Colonic mucosa (tissue), 4 donors: ENCODE data around the gene SCLT1. TPM values are rescaled to one million over a fixed set of nuclear protein-coding genes. Genes with fewer than 3 reads are reported as not detected.

ENCODE experiments used
- DNase-seq: peaks from one replicate; pipeline ENCODE4 v3.0.0-alpha.2; 2020
- H3K27ac ChIP-seq: fragments of 200-600 bp; one replicate; pipeline ENCODE4 v1.8.0; 2021
- H3K27me3 ChIP-seq: fragments of 200-600 bp; one replicate; pipeline ENCODE4 v1.8.0; 2021
- H3K36me3 ChIP-seq: fragments of 200-600 bp; one replicate; pipeline ENCODE4 v1.8.0; 2021
- H3K4me1 ChIP-seq: fragments of 200-600 bp; one replicate; pipeline ENCODE4 v1.8.0; 2021; ENCODE audit warnings: mild to moderate bottlenecking
- H3K4me3 ChIP-seq: fragments of 200-600 bp; one replicate; pipeline ENCODE4 v1.8.0; 2021
- H3K9ac ChIP-seq, 2 donors: one replicate each; pipeline ENCODE4 v1.7.0; 2013; ENCODE audit warnings: control low read depth in 2 of 2, low read depth in 2 of 2, low read length in 2 of 2
- H3K9me3 ChIP-seq: fragments of 200-600 bp; one replicate; pipeline ENCODE4 v1.8.0; 2021
- CTCF ChIP-seq: fragments of 200-600 bp; IDR thresholded peaks from one replicate; pipeline ENCODE4 v1.8.0; 2022; ENCODE audit warnings: antibody characterized with exemption, mild to moderate bottlenecking
- intact Hi-C: fragments of 100-400 bp; cut with DNase I; formaldehyde crosslinking; loops from one replicate; pipeline ENCODE4 v1.14.1; 2022
- total RNA-seq, 2 donors: library from RNA; stranded (reverse); fragmentation: NEBNext Ultra II Directional in 1 of 2; extraction: Animal tissue kit (Norgen Biotek cat#: 25700) in 1 of 2; gene quantifications; one replicate each; pipeline ENCODE4 v1.2.1, GENCODE V29; 2021
- donor health status: healthy.
- donor health status: DM: no; HTN: no; CAD: no.
- donor health status: DM: no; HTN: no; CAD: no.

Gene SCLT1
- total RNA-seq, 2 donors from 2014 or later = 8.4 to 13.9 TPM

GRCh38 chr4:128855621-128856020 is 237.7 kb downstream of the SCLT1 start:
- intact Hi-C loops = no loop called here
- H3K27me3 ChIP-seq = no peaks in the 10 kb centered on the region
- no peak overlapping the region for H3K4me3 ChIP-seq
- no peak overlapping the region for H3K9ac ChIP-seq
- no peaks in the 10 kb centered on the region for H3K36me3 ChIP-seq
- H3K27ac ChIP-seq = no peak overlapping the region
- no peak for TF ChIP-seq CTCF
- H3K9me3 ChIP-seq = no peaks in the 10 kb centered on the region
- DNase-seq = no peak
- no peaks in the 10 kb centered on the region for H3K4me1 ChIP-seq

- no peak overlapping the region for H3K9ac ChIP-seq
- intact Hi-C loops = no loop called here
- DNase-seq = no peak
- no peak for TF ChIP-seq CTCF
- no peaks in the 10 kb centered on the region for H3K4me1 ChIP-seq
- H3K4me3 ChIP-seq = no peak overlapping the region
- H3K36me3 ChIP-seq = no peaks in the 10 kb centered on the region
- H3K27ac ChIP-seq = no peak overlapping the region
- H3K9me3 ChIP-seq = no peaks in the 10 kb centered on the region
- no peaks in the 10 kb centered on the region for H3K27me3 ChIP-seq
These were observed 238.9 kb downstream of the SCLT1 start for GRCh38 chr4:128854433-128854832.

- H3K9ac ChIP-seq = no peak overlapping the region
- DNase-seq = no peak
- no peak overlapping the region for H3K4me3 ChIP-seq
- H3K36me3 ChIP-seq = no peaks in the 10 kb centered on the region
- H3K27ac ChIP-seq = no peak overlapping the region
- H3K27me3 ChIP-seq = no peaks in the 10 kb centered on the region
- no peak for TF ChIP-seq CTCF
- intact Hi-C loops = no loop called here
- H3K9me3 ChIP-seq = no peaks in the 10 kb centered on the region
- no peaks in the 10 kb centered on the region for H3K4me1 ChIP-seq
These were observed 239.6 kb downstream of the SCLT1 start for GRCh38 chr4:128853741-128854140.

GRCh38 chr4:128850252-128850651 is 243.1 kb downstream of the SCLT1 start:
- H3K4me1 ChIP-seq = no peaks in the 10 kb centered on the region
- H3K4me3 ChIP-seq = no peak overlapping the region
- no peaks in the 10 kb centered on the region for H3K9me3 ChIP-seq
- no peak overlapping the region for H3K9ac ChIP-seq
- H3K36me3 ChIP-seq = no peaks in the 10 kb centered on the region
- no peaks in the 10 kb centered on the region for H3K27me3 ChIP-seq
- DNase-seq = no peak
- H3K27ac ChIP-seq = no peak overlapping the region
- no peak for TF ChIP-seq CTCF
- intact Hi-C loops = no loop called here

DNA sequence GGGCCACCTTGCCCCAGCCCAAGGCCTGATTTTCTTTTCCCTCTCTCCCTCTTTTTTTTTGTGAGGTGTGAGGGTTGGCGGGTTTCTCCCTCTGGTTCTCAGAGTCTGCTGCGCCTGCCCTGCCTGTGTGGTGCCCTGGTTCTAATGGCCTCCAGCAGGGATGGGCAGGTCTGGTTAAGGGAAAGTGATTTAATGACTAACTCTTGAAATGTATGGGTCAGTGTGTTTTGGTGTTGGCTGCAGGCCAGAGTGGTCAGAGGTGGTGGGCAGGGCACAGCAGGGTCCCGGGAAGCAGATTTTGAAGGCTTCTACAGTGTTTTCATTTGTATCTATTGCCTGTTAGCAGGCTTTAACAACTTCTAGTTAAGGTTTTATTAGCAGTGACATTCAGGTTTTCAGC is 244.9 kb downstream of the SCLT1 start:
- no peaks in the 10 kb centered on the region for H3K36me3 ChIP-seq
- no peaks in the 10 kb centered on the region for H3K4me1 ChIP-seq
- no peaks in the 10 kb centered on the region for H3K9me3 ChIP-seq
- TF ChIP-seq CTCF = no peak
- no peak overlapping the region for H3K4me3 ChIP-seq
- no peak overlapping the region for H3K27ac ChIP-seq
- DNase-seq = no peak
- no peak overlapping the region for H3K9ac ChIP-seq
- no peaks in the 10 kb centered on the region for H3K27me3 ChIP-seq
- intact Hi-C loops = no loop called here
